ENCODE data around the gene KTI12.

DNA sequence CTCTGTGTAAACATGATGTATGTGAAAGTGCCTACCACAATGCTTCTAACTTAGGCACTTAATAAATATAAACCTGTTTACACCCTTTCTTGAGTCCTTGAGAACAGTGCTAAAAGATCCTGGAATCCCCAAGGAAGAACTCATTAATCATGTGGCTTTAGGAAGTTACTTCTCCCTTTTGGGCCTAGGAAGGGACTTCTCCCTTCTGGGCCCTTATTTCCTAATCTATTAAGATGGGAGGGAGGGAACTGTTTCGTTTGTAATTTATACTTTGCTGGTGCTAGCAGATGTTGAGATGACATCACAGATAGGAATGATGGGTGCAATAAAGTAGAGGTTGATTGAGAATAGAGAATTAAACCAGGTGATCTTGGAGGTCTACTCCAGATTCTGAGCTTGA lies 23.6 kb upstream of the KTI12 start:
- TF ChIP-seq, protein P1, sequence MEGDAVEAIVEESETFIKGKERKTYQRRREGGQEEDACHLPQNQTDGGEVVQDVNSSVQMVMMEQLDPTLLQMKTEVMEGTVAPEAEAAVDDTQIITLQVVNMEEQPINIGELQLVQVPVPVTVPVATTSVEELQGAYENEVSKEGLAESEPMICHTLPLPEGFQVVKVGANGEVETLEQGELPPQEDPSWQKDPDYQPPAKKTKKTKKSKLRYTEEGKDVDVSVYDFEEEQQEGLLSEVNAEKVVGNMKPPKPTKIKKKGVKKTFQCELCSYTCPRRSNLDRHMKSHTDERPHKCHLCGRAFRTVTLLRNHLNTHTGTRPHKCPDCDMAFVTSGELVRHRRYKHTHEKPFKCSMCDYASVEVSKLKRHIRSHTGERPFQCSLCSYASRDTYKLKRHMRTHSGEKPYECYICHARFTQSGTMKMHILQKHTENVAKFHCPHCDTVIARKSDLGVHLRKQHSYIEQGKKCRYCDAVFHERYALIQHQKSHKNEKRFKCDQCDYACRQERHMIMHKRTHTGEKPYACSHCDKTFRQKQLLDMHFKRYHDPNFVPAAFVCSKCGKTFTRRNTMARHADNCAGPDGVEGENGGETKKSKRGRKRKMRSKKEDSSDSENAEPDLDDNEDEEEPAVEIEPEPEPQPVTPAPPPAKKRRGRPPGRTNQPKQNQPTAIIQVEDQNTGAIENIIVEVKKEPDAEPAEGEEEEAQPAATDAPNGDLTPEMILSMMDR (IDR thresholded peaks at IDR 0.05; ENCODE audit: insufficient read depth, low read length, poor library complexity, severe bottlenecking), result no peak
- no peak for TF ChIP-seq EZH2phosphoT487 (conservative IDR thresholded peaks at IDR 0.05; ENCODE audit: low read length)

All from SU-DHL-6 (cell line).